GM19468 (cell line): ENCODE data around the gene MTMR4.
"Not testable (repeated sequence)": the region's sequence is repeated elsewhere in the genome, so short reads cannot be mapped to it uniquely, and the experiment has no call there.

Experiments
- ATAC-seq: cut with Tn5 transposase; IDR thresholded peaks from one replicate; pipeline ENCODE4 v1.9.1; 2021; ENCODE audit warnings: mild to moderate bottlenecking, moderate library complexity, moderate number of reproducible peaks; ENCODE audit not compliant: unreplicated experiment; ENCODE audit errors: extremely low read depth

Gene MTMR4

GRCh38 chr17:58498177-58498828, 16.1 kb downstream of the MTMR4 start:
- no peak for ATAC-seq

GRCh38 chr17:58493506-58493905, 20.9 kb downstream of the MTMR4 start:
- no peak for ATAC-seq

- ATAC-seq: no peak
These were observed 22.0 kb downstream of the MTMR4 start for GRCh38 chr17:58492238-58493121.

GRCh38 chr17:58491510-58492045, 22.9 kb downstream of the MTMR4 start:
- no peak for ATAC-seq

- ATAC-seq: no peak
These were observed 26.0 kb downstream of the MTMR4 start for GRCh38 chr17:58488428-58488890.

GRCh38 chr17:58487589-58488427, 26.6 kb downstream of the MTMR4 start, which contains the start of gene HSF5:
TSS of gene HSF5 (minus strand) at chr17:58488408. CDS start at chr17:58488274, 134 bp downstream.
- ATAC-seq: peak; percentile 35

- ATAC-seq: no peak
These were observed 29.8 kb downstream of the MTMR4 start for GRCh38 chr17:58484600-58484999.

GRCh38 chr17:58481798-58482197, 32.6 kb downstream of the MTMR4 start:
- ATAC-seq: not testable (repeated sequence)

- ATAC-seq: no peak
These were observed 34.3 kb downstream of the MTMR4 start for GRCh38 chr17:58480090-58480489.

- no peak for ATAC-seq
These were observed 37.6 kb downstream of the MTMR4 start for GRCh38 chr17:58476812-58477211.

- ATAC-seq: no peak
These were observed 38.5 kb downstream of the MTMR4 start for GRCh38 chr17:58475985-58476384.

- ATAC-seq: no peak
These were observed 44.1 kb downstream of the MTMR4 start for GRCh38 chr17:58470356-58470755.

GRCh38 chr17:58468944-58469343, 45.5 kb downstream of the MTMR4 start:
- ATAC-seq: no peak

GRCh38 chr17:58455491-58455890, 58.9 kb downstream of the MTMR4 start:
- ATAC-seq: no peak

- ATAC-seq: no peak
These were observed 61.7 kb downstream of the MTMR4 start for GRCh38 chr17:58452738-58453137.

GRCh38 chr17:58447039-58447975, 67.1 kb downstream of the MTMR4 start:
- ATAC-seq: no peak

- no peak for ATAC-seq
These were observed 68.4 kb downstream of the MTMR4 start for GRCh38 chr17:58446086-58446485.
